Activated naive CD8-positive, alpha-beta T cell treated with anti-CD3 and anti-CD28 coated beads, Interleukin-2, amount 50 U/mL, for 16 hours (primary cell): Measurements from ENCODE around the gene NCOA7.
"Not testable (repeated sequence)": the region's sequence is repeated elsewhere in the genome, so short reads cannot be mapped to it uniquely, and the experiment has no call there.

Experiments
- DNase-seq: peaks from one replicate; pipeline ENCODE4 v3.0.0-alpha.2; 2020; ENCODE audit warnings: low read depth, low spot score

The NCOA7 gene

GRCh38 chr6:125868678-125869395 lies 78.1 kb downstream of the NCOA7 start:
- DNase-seq, result no peak

- DNase-seq, result no peak
Observed at GRCh38 chr6:125869427-125869826, 78.7 kb downstream of the NCOA7 start.

GRCh38 chr6:125871365-125871764 lies 80.6 kb downstream of the NCOA7 start:
- DNase-seq, result no peak

- no peak for DNase-seq
Observed at GRCh38 chr6:125872259-125872921, 81.6 kb downstream of the NCOA7 start.

GRCh38 chr6:125882243-125882642 lies 91.5 kb downstream of the NCOA7 start:
- no peak for DNase-seq

GRCh38 chr6:125884634-125885371 lies 94.0 kb downstream of the NCOA7 start:
- DNase-seq, result no peak

- DNase-seq, result no peak
Observed at GRCh38 chr6:125886021-125886420, 95.3 kb downstream of the NCOA7 start.

GRCh38 chr6:125886914-125887313 lies 96.2 kb downstream of the NCOA7 start:
- no peak for DNase-seq

- no peak for DNase-seq
Observed at GRCh38 chr6:125887372-125887771, 96.6 kb downstream of the NCOA7 start.

- no peak for DNase-seq
Observed at GRCh38 chr6:125888989-125889656, 98.4 kb downstream of the NCOA7 start.

- no peak for DNase-seq
Observed at GRCh38 chr6:125899726-125900182, 109.0 kb downstream of the NCOA7 start.

- DNase-seq, result no peak
Observed at GRCh38 chr6:125904871-125905270, 114.1 kb downstream of the NCOA7 start.

GRCh38 chr6:125906158-125906998 lies 115.6 kb downstream of the NCOA7 start:
- no peak for DNase-seq

- no peak for DNase-seq
Observed at GRCh38 chr6:125910527-125910926, 119.8 kb downstream of the NCOA7 start.

- DNase-seq, result not testable (repeated sequence)
Observed at GRCh38 chr6:125911051-125911451, 120.3 kb downstream of the NCOA7 start.

GRCh38 chr6:125912430-125912829 lies 121.7 kb downstream of the NCOA7 start:
- not testable (repeated sequence) for DNase-seq

GRCh38 chr6:125913145-125913544 lies 122.4 kb downstream of the NCOA7 start:
- DNase-seq, result no peak

- no peak for DNase-seq
Observed at GRCh38 chr6:125913864-125914351, 123.1 kb downstream of the NCOA7 start.

- no peak for DNase-seq
Observed at GRCh38 chr6:125918230-125918629, 127.5 kb downstream of the NCOA7 start.

GRCh38 chr6:125918681-125919566 lies 128.2 kb downstream of the NCOA7 start:
- DNase-seq, result no peak
